Measurements from ENCODE around the gene RHBDF1. TPM values are rescaled to one million over a fixed set of nuclear protein-coding genes. Genes with fewer than 3 reads are reported as not detected.

The RHBDF1 gene
- total and polyA plus RNA-seq, 2 donors (not counting 1 experiment from before 2014, with no cell fraction given) = 40.5 to 53.8 TPM

- no peak overlapping the region for H3K4me2 ChIP-seq (ENCODE audit: extremely low read depth, insufficient read depth, low read length)
- no peaks in the 10 kb centered on the region for H4K20me1 ChIP-seq (ENCODE audit: control insufficient read depth, extremely low read depth, insufficient read depth, low read length)
- H3K36me3 ChIP-seq (ENCODE audit: control insufficient read depth, insufficient read depth, low read length) = peaks cover 1% of the 10 kb centered on the region
- peaks cover 15% of the 10 kb centered on the region for H3K4me1 ChIP-seq (ENCODE audit: control insufficient read depth, extremely low read depth, insufficient read depth, low read length)
- no peak overlapping the region for H3K4me3 ChIP-seq (replicated peaks in 1 of 4; ENCODE audit: control extremely low read depth in 1 of 4, insufficient read depth in 1 of 4, low read depth in 3 of 4, low read length in 4 of 4)
- H3K27ac ChIP-seq (ENCODE audit: insufficient read depth, low read length) = no peak overlapping the region
- no peaks in the 10 kb centered on the region for H3K27me3 ChIP-seq (ENCODE audit: control insufficient read depth, insufficient read depth, low read length)
- no peaks in the 10 kb centered on the region for H3K79me2 ChIP-seq (ENCODE audit: control insufficient read depth, insufficient read depth, low read length)
- H3K9ac ChIP-seq (ENCODE audit: insufficient read depth, low read length) = no peak overlapping the region
- no peak overlapping the region for H2AFZ ChIP-seq (ENCODE audit: low read length)
- no peak for TF ChIP-seq EZH2 (IDR thresholded peaks at IDR 0.05; ENCODE audit: low read length, missing control alignments)
- TF ChIP-seq, protein P1, sequence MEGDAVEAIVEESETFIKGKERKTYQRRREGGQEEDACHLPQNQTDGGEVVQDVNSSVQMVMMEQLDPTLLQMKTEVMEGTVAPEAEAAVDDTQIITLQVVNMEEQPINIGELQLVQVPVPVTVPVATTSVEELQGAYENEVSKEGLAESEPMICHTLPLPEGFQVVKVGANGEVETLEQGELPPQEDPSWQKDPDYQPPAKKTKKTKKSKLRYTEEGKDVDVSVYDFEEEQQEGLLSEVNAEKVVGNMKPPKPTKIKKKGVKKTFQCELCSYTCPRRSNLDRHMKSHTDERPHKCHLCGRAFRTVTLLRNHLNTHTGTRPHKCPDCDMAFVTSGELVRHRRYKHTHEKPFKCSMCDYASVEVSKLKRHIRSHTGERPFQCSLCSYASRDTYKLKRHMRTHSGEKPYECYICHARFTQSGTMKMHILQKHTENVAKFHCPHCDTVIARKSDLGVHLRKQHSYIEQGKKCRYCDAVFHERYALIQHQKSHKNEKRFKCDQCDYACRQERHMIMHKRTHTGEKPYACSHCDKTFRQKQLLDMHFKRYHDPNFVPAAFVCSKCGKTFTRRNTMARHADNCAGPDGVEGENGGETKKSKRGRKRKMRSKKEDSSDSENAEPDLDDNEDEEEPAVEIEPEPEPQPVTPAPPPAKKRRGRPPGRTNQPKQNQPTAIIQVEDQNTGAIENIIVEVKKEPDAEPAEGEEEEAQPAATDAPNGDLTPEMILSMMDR (conservative IDR thresholded peaks at IDR 0.05 in 1 of 2, IDR thresholded peaks at IDR 0.05 in 1 of 2; ENCODE audit: low read depth in 1 of 2, low read length in 2 of 2) = peak; percentile 57 to 70
- no peaks in the 10 kb centered on the region for H3K9me3 ChIP-seq (ENCODE audit: control insufficient read depth, insufficient read depth, low read depth, low read length)
- peak; percentile 21 to 41 for DNase-seq (ENCODE audit: low read depth in 2 of 2)
Observed at GRCh38 chr16:117379-118365, 45.2 kb upstream of the RHBDF1 start.

DNA sequence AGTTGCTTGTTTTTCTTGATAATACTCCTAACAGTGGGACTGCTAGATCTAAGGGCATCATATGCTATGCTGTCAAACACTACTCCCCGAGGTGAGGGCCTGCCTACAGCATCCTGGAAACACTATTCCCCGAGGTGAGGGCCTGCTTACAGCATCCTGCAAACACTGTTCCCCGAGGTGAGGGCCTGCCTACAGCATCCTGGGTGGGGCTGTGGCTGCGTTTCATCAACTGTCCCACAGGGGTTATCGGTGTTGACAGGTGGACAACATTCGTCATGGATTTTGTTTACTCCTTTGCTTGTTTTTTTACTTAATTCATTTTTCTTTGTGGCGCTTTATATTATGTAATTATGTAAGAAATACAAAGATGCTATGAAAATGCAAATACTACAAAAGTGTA lies 43.6 kb upstream of the RHBDF1 start:
- H3K36me3 ChIP-seq (ENCODE audit: control insufficient read depth, insufficient read depth, low read length) = peaks cover 7% of the 10 kb centered on the region
- H3K9ac ChIP-seq (ENCODE audit: insufficient read depth, low read length) = no peak overlapping the region
- peaks cover 17% of the 10 kb centered on the region for H3K4me1 ChIP-seq (ENCODE audit: control insufficient read depth, extremely low read depth, insufficient read depth, low read length)
- no peak overlapping the region for H3K27ac ChIP-seq (ENCODE audit: insufficient read depth, low read length)
- H3K9me3 ChIP-seq (ENCODE audit: control insufficient read depth, insufficient read depth, low read depth, low read length) = no peaks in the 10 kb centered on the region
- H4K20me1 ChIP-seq (ENCODE audit: control insufficient read depth, extremely low read depth, insufficient read depth, low read length) = no peaks in the 10 kb centered on the region
- H2AFZ ChIP-seq (ENCODE audit: low read length) = no peak overlapping the region
- H3K79me2 ChIP-seq (ENCODE audit: control insufficient read depth, insufficient read depth, low read length) = no peaks in the 10 kb centered on the region
- H3K27me3 ChIP-seq (ENCODE audit: control insufficient read depth, insufficient read depth, low read length) = no peaks in the 10 kb centered on the region
- no peak overlapping the region for H3K4me2 ChIP-seq (ENCODE audit: extremely low read depth, insufficient read depth, low read length)
- H3K4me3 ChIP-seq (replicated peaks in 1 of 4; ENCODE audit: control extremely low read depth in 1 of 4, insufficient read depth in 1 of 4, low read depth in 3 of 4, low read length in 4 of 4) = no peak overlapping the region
- DNase-seq (ENCODE audit: low read depth in 2 of 2) = no peak
- no peak for TF ChIP-seq EZH2 (IDR thresholded peaks at IDR 0.05; ENCODE audit: low read length, missing control alignments)
- TF ChIP-seq, protein P1 (conservative IDR thresholded peaks at IDR 0.05 in 1 of 2, IDR thresholded peaks at IDR 0.05 in 1 of 2; ENCODE audit: low read depth in 1 of 2, low read length in 2 of 2) = no peak

DNA sequence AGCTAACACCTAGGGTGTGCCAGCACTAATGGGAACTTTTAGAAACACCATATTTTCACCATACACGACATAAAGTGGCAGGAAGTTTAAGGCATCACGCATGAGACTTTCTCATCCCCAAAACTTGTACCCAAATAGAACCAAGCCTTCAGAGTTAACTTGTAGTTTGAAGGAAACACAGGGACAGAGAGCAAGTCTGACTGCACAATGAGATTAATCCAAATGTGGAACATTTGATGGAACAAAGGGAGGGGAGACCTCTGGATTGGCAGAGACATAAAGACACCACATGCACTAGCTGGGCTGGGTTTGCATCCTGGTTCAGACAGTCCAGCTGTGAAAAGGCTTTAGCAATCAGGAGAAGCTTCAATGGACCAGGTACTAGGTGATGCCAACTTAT lies 41.9 kb upstream of the RHBDF1 start:
- Histone ChIP-seq H3K27ac (ENCODE audit: insufficient read depth, low read length) (peak overlapping the region; percentile 33), H3K9me3 (ENCODE audit: control insufficient read depth, insufficient read depth, low read depth, low read length) (no peaks in the 10 kb centered on the region), H2AFZ (ENCODE audit: low read length) (no peak overlapping the region), H3K79me2 (ENCODE audit: control insufficient read depth, insufficient read depth, low read length) (no peaks in the 10 kb centered on the region), H4K20me1 (ENCODE audit: control insufficient read depth, extremely low read depth, insufficient read depth, low read length) (no peaks in the 10 kb centered on the region), H3K36me3 (ENCODE audit: control insufficient read depth, insufficient read depth, low read length) (peaks cover 9% of the 10 kb centered on the region), H3K9ac (ENCODE audit: insufficient read depth, low read length) (no peak overlapping the region), H3K27me3 (ENCODE audit: control insufficient read depth, insufficient read depth, low read length) (no peaks in the 10 kb centered on the region), H3K4me1 (ENCODE audit: control insufficient read depth, extremely low read depth, insufficient read depth, low read length) (peaks cover 17% of the 10 kb centered on the region), H3K4me3 (replicated peaks in 1 of 4; ENCODE audit: control extremely low read depth in 1 of 4, insufficient read depth in 1 of 4, low read depth in 3 of 4, low read length in 4 of 4) (no peak overlapping the region), H3K4me2 (ENCODE audit: extremely low read depth, insufficient read depth, low read length) (no peak overlapping the region)
- TF ChIP-seq EZH2 (IDR thresholded peaks at IDR 0.05; ENCODE audit: low read length, missing control alignments) = no peak
- TF ChIP-seq, protein P1 (conservative IDR thresholded peaks at IDR 0.05 in 1 of 2, IDR thresholded peaks at IDR 0.05 in 1 of 2; ENCODE audit: low read depth in 1 of 2, low read length in 2 of 2) = no peak
- DNase-seq (ENCODE audit: low read depth in 2 of 2) = no peak

Data from fibroblast of lung (primary cell).